Measurements from ENCODE around the gene CCDC91.
"Not testable (repeated sequence)": the region's sequence is repeated elsewhere in the genome, so short reads cannot be mapped to it uniquely, and the experiment has no call there.

The CCDC91 gene

DNA sequence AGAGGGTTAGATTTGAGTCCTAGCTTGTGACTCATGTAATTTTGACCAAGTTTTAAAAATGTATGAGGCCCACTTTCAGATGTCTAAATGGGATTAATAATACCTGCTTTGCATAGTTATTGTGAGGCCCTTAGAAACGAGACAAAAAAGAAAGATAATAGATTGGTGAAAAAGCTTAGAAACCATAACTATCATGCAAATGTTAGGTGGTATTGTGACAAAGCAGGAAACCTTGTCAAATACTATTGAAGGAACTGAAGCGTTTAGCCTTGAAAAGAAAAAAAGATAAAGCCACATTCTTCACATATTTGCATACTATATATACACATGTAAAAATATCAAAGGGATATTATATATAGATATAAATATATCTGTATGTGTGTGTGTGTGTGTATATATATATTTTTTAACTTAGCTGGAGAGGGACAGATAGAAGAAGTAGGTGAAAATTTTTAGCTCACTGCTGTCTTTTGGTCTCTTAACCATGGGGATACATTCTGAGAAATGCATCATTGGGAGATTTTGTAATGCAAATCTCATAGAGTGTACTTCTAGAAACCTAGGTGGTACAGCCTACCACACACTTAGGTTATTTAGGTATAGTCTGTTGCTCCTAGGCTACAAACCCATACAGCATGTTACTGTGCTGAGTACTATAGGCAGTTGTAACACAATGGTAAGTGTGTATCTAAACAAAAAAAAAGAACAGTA is 270.3 kb downstream of the CCDC91 start:
- Histone ChIP-seq H3K27me3 (ENCODE audit: low read depth, low read length) (no peaks in the 10 kb centered on the region), H3K27ac (ENCODE audit: low read length) (no peak overlapping the region), H3K4me3 (ENCODE audit: low read depth in 1 of 2, low read length in 2 of 2) (no peak overlapping the region), H3K9me3 (ENCODE audit: control insufficient read depth in 1 of 2, low read length in 2 of 2) (no peaks in the 10 kb centered on the region), H3K4me1 (ENCODE audit: control insufficient read depth in 1 of 2, insufficient read depth in 2 of 2, low read length in 2 of 2) (no peaks in the 10 kb centered on the region), H3K36me3 (ENCODE audit: control insufficient read depth in 1 of 2, insufficient read depth in 2 of 2, low read length in 2 of 2) (peaks cover 0 to 4% of the 10 kb centered on the region in 2 donors)

DNA sequence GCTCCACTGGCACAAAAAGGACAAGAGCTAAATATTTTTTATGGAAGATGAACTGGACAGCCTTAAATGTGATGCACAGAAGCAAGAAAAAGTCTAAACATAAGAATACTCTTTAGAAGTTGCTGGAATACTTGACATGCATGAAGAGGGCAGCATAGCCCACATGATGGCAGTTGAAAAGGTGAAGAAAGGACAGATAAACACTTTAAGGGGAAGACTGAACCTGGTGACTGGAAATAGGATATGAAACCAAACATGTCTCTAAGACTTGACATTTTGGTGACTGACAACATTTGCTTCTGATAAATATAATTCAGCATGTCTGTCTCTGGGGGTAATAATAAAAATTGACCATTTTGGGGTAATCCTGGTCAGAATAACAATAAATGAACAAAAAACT is 273.1 kb downstream of the CCDC91 start:
- Histone ChIP-seq H3K36me3 (ENCODE audit: control insufficient read depth in 1 of 2, insufficient read depth in 2 of 2, low read length in 2 of 2) (peaks cover 0 to 4% of the 10 kb centered on the region in 2 donors), H3K4me3 (ENCODE audit: low read depth in 1 of 2, low read length in 2 of 2) (no peak overlapping the region), H3K9me3 (ENCODE audit: control insufficient read depth in 1 of 2, low read length in 2 of 2) (no peaks in the 10 kb centered on the region), H3K27ac (ENCODE audit: low read length) (no peak overlapping the region), H3K4me1 (ENCODE audit: control insufficient read depth in 1 of 2, insufficient read depth in 2 of 2, low read length in 2 of 2) (no peaks in the 10 kb centered on the region), H3K27me3 (ENCODE audit: low read depth, low read length) (no peaks in the 10 kb centered on the region)

DNA sequence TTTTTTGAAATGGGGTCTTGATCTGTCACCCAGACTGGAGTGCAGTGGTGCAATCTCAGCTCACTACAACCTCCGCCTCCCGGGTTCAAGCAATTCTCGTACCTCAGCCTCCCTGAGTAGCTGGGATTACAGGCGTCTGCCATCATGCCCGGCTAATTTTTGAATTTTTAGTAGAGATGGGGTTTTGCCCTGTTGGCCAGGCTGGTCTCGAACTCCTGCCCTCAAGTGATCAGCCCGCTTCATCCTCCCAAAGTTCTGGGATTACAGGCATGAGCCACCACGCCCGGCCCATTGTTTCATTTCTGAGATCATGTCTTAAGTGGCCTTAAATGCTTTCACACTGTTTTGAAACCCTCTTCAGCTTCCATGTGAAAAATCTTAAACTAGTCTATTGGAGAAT is 281.5 kb downstream of the CCDC91 start:
- H3K4me1 ChIP-seq (ENCODE audit: control insufficient read depth in 1 of 2, insufficient read depth in 2 of 2, low read length in 2 of 2); H3K9me3 ChIP-seq (ENCODE audit: control insufficient read depth in 1 of 2, low read length in 2 of 2); H3K4me3 ChIP-seq (ENCODE audit: low read depth in 1 of 2, low read length in 2 of 2); H3K27ac ChIP-seq (ENCODE audit: low read length); H3K36me3 ChIP-seq (ENCODE audit: control insufficient read depth in 1 of 2, insufficient read depth in 2 of 2, low read length in 2 of 2); H3K27me3 ChIP-seq (ENCODE audit: low read depth, low read length): not testable (repeated sequence)

DNA sequence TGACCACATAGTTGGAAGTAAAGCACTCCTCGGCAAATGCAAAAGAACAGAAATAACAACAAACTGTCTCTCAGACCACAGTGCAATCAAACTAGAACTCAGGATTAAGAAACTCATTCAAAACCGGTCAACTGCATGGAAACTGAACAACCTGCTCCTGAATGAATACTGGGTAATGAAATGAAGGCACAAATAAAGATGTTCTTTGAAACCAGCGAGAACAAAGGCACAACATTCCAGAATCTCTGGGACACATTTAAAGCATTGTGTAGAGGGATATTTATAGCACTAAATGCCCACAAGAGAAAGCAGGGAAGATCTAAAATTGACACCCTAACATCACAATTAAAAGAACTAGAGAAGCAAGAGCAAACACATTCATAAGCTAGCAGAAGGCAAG is 285.9 kb downstream of the CCDC91 start:
- not testable (repeated sequence) for H3K36me3 ChIP-seq (ENCODE audit: control insufficient read depth in 1 of 2, insufficient read depth in 2 of 2, low read length in 2 of 2); H3K27me3 ChIP-seq (ENCODE audit: low read depth, low read length); H3K4me3 ChIP-seq (ENCODE audit: low read depth in 1 of 2, low read length in 2 of 2); H3K9me3 ChIP-seq (ENCODE audit: control insufficient read depth in 1 of 2, low read length in 2 of 2); H3K27ac ChIP-seq (ENCODE audit: low read length); H3K4me1 ChIP-seq (ENCODE audit: control insufficient read depth in 1 of 2, insufficient read depth in 2 of 2, low read length in 2 of 2)

DNA sequence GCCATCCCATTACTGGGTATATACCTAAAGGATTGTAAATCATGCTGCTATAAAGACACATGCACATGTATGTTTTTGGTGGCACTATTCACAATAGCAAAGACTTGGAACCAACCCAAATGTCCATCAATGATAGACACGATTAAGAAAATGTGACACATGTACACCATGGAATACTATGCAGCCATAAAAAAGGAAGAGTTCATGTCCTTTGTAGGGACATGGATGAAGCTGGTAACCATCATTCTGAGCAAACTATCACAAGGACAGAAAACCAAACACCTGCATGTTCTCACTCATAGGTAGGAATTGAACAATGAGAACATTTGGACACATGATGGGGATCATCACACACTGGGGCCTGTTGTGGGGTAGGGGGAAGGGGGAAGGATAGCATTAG is 288.8 kb downstream of the CCDC91 start:
- H3K4me3 ChIP-seq (ENCODE audit: low read depth in 1 of 2, low read length in 2 of 2); H3K9me3 ChIP-seq (ENCODE audit: control insufficient read depth in 1 of 2, low read length in 2 of 2); H3K4me1 ChIP-seq (ENCODE audit: control insufficient read depth in 1 of 2, insufficient read depth in 2 of 2, low read length in 2 of 2); H3K27me3 ChIP-seq (ENCODE audit: low read depth, low read length); H3K27ac ChIP-seq (ENCODE audit: low read length); H3K36me3 ChIP-seq (ENCODE audit: control insufficient read depth in 1 of 2, insufficient read depth in 2 of 2, low read length in 2 of 2): not testable (repeated sequence)

DNA sequence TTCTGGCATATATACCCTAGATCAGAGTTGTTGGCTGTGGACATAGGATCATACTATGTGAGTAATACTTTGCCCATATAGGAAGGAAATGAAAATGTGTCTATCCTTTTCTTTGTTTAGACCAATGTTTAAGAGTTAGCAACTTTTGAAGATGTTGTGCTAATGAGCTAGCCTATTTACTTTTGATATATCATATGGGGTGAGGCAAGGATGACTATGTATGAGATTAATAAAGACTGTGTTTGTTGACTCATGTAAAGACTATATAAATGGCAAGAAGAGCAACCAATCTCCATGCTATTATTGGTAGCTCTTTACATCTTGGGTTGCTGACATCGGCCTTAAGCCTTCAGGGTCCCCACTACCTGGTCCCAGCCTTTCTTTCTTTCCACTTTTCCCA is 289.4 kb downstream of the CCDC91 start:
- Histone ChIP-seq H3K27me3 (ENCODE audit: low read depth, low read length) (no peaks in the 10 kb centered on the region), H3K4me1 (ENCODE audit: control insufficient read depth in 1 of 2, insufficient read depth in 2 of 2, low read length in 2 of 2) (no peaks in the 10 kb centered on the region), H3K4me3 (ENCODE audit: low read depth in 1 of 2, low read length in 2 of 2) (no peak overlapping the region), H3K36me3 (ENCODE audit: control insufficient read depth in 1 of 2, insufficient read depth in 2 of 2, low read length in 2 of 2) (no peaks in the 10 kb centered on the region), H3K27ac (ENCODE audit: low read length) (no peak overlapping the region), H3K9me3 (ENCODE audit: control insufficient read depth in 1 of 2, low read length in 2 of 2) (peaks cover 0 to 4% of the 10 kb centered on the region in 2 donors)

DNA sequence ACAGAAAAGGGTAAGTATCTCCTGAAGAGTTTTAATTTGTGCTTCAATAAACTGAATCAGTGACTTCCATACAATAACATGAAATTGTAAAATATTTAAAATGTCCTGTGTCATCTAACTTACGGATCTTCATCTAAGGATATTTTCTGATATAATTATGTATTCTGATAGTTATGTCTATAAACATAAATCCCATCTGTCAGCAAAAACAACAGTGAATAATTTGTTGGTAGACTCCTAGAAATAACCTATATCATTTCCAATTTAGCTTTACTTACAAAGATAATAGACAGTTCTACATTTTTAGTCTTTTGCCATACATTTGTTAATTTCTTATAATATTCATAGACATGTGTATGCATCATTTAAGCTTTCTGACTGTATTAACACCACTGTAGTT is 293.9 kb downstream of the CCDC91 start:
- Histone ChIP-seq H3K4me3 (ENCODE audit: low read depth in 1 of 2, low read length in 2 of 2) (no peak overlapping the region), H3K9me3 (ENCODE audit: control insufficient read depth in 1 of 2, low read length in 2 of 2) (no peaks in the 10 kb centered on the region), H3K27ac (ENCODE audit: low read length) (no peak overlapping the region), H3K4me1 (ENCODE audit: control insufficient read depth in 1 of 2, insufficient read depth in 2 of 2, low read length in 2 of 2) (peaks cover 0 to 3% of the 10 kb centered on the region in 2 donors), H3K27me3 (ENCODE audit: low read depth, low read length) (no peaks in the 10 kb centered on the region), H3K36me3 (ENCODE audit: control insufficient read depth in 1 of 2, insufficient read depth in 2 of 2, low read length in 2 of 2) (no peaks in the 10 kb centered on the region)

DNA sequence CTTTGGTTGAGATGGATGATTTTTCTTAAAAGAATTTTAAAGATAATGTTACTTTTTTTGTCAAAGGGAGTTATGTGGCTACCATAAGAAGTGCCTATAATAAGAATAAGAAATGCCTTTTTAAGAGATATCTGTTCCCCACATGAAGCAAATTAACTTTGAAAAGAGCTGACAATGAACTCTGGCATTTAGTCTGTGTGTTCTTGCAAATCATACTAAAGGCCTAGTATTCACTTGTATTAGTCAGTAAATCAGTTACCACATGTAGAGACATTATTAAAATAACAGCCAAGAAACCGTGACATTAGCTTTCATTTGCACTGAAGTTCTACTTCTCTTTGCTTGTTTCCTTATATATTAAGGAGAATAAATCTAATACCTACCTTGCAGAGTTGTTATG is 296.3 kb downstream of the CCDC91 start:
- Histone ChIP-seq H3K27ac (ENCODE audit: low read length) (no peak overlapping the region), H3K4me1 (ENCODE audit: control insufficient read depth in 1 of 2, insufficient read depth in 2 of 2, low read length in 2 of 2) (peaks cover 0 to 3% of the 10 kb centered on the region in 2 donors), H3K27me3 (ENCODE audit: low read depth, low read length) (no peaks in the 10 kb centered on the region), H3K36me3 (ENCODE audit: control insufficient read depth in 1 of 2, insufficient read depth in 2 of 2, low read length in 2 of 2) (no peaks in the 10 kb centered on the region), H3K4me3 (ENCODE audit: low read depth in 1 of 2, low read length in 2 of 2) (no peak overlapping the region), H3K9me3 (ENCODE audit: control insufficient read depth in 1 of 2, low read length in 2 of 2) (no peaks in the 10 kb centered on the region)

DNA sequence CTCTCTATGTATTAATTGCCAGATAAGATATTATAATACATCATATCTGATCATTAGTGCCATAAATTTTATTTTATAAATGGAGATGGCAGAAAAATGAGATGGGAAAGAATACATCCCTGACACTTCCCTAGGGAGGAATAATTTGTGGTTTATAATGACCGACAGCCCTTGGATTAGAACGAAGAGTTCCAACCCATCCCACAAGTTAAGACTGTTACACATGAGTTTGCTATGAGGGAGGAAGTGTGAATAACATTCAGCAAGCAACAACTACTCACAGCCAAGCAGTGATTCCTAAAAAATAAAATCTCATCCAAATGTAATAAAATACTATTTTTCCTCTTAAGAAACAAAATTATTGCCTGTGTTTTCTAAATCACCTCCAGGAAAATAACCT is 299.0 kb downstream of the CCDC91 start:
- Histone ChIP-seq H3K36me3 (ENCODE audit: control insufficient read depth in 1 of 2, insufficient read depth in 2 of 2, low read length in 2 of 2) (no peaks in the 10 kb centered on the region), H3K27me3 (ENCODE audit: low read depth, low read length) (no peaks in the 10 kb centered on the region), H3K9me3 (ENCODE audit: control insufficient read depth in 1 of 2, low read length in 2 of 2) (no peaks in the 10 kb centered on the region), H3K4me1 (ENCODE audit: control insufficient read depth in 1 of 2, insufficient read depth in 2 of 2, low read length in 2 of 2) (peaks cover 0 to 3% of the 10 kb centered on the region in 2 donors), H3K27ac (ENCODE audit: low read length) (no peak overlapping the region), H3K4me3 (ENCODE audit: low read depth in 1 of 2, low read length in 2 of 2) (no peak overlapping the region)

DNA sequence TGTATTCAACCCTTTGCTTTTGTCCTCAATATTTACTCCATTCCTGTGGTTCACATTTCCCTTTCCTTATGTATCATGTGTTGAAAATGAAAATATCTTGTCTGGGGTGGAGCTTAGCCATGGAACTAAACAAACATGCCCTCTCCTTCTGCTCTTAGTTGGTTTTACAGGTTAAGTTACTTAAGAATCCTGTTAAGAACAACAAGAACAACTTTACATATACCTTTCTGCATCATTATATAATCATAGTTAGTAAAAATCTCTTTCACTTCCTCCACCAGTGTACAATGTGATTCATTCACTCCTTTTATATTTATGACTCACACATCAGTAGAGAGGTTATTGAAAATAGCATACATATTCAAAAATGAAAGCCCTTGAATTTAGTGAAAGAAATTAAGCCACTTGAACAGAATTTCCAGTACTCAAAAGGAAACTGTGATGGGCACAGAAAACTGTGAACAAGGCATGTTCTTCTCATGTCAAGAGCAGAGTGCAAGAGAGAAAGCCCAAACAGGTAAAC is 307.7 kb downstream of the CCDC91 start:
- Histone ChIP-seq H3K36me3 (ENCODE audit: control insufficient read depth in 1 of 2, insufficient read depth in 2 of 2, low read length in 2 of 2) (no peaks in the 10 kb centered on the region), H3K4me1 (ENCODE audit: control insufficient read depth in 1 of 2, insufficient read depth in 2 of 2, low read length in 2 of 2) (no peaks in the 10 kb centered on the region), H3K27ac (ENCODE audit: low read length) (no peak overlapping the region), H3K27me3 (ENCODE audit: low read depth, low read length) (no peaks in the 10 kb centered on the region), H3K4me3 (ENCODE audit: low read depth in 1 of 2, low read length in 2 of 2) (no peak overlapping the region), H3K9me3 (ENCODE audit: control insufficient read depth in 1 of 2, low read length in 2 of 2) (no peaks in the 10 kb centered on the region)

DNA sequence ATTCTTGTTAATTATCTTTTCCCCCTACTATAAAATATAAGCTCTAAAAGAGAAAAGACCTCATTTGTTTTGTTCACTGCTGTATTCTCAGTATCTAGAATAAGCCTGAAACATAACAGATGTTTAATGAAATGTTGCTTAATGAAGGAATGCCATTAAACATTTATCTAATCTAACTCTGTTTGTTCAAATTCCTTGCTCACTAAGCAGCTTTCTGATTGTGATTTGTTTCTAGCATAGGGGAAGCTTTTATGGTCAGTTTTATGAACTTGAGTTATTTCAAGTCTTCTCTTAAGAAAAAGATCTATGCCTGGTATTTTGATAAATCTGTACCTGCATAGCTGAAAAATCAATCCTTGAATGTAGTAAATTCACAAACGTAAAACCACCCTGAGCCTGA is 308.6 kb downstream of the CCDC91 start:
- Histone ChIP-seq H3K36me3 (ENCODE audit: control insufficient read depth in 1 of 2, insufficient read depth in 2 of 2, low read length in 2 of 2) (no peaks in the 10 kb centered on the region), H3K27ac (ENCODE audit: low read length) (no peak overlapping the region), H3K4me3 (ENCODE audit: low read depth in 1 of 2, low read length in 2 of 2) (no peak overlapping the region), H3K4me1 (ENCODE audit: control insufficient read depth in 1 of 2, insufficient read depth in 2 of 2, low read length in 2 of 2) (no peaks in the 10 kb centered on the region), H3K9me3 (ENCODE audit: control insufficient read depth in 1 of 2, low read length in 2 of 2) (no peaks in the 10 kb centered on the region), H3K27me3 (ENCODE audit: low read depth, low read length) (no peaks in the 10 kb centered on the region)

DNA sequence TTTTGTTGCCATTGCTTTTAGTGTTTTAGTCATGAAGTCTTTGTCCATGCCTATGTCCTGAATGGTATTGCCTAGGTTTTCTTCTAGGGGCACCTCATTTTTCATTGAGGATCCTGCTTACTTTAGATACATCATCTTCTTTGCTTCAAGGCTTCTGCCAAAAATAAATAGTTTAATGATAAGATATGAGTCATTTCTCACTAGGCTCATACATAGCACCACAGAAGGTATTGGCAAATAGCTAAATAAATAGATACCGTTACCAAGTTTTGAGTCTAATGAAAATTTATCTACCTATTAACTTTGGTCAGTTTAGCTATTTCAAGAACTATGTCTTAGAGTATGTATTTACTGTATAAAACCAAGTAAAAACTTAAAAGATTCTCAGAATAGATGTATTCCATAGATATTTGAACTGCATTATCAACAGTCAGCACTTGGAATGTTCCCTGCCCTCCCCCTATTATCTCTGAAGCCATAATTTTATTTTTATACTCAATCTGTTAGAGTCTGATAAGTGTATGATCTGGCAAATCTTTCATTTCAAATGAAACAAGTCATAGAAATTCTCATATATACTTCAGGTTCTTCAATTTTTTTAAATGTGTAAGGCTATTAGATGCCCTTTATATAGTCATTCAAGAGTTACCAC is 310.2 kb downstream of the CCDC91 start:
- no peaks in the 10 kb centered on the region for H3K9me3 ChIP-seq (ENCODE audit: control insufficient read depth in 1 of 2, low read length in 2 of 2)

More for the DNA sequence above, 310.2 kb downstream of the CCDC91 start:
- no peaks in the 10 kb centered on the region for H3K27me3 ChIP-seq (ENCODE audit: low read depth, low read length)
- H3K4me3 ChIP-seq (ENCODE audit: low read depth in 1 of 2, low read length in 2 of 2): no peak overlapping the region
- no peak overlapping the region for H3K27ac ChIP-seq (ENCODE audit: low read length)
- no peaks in the 10 kb centered on the region for H3K4me1 ChIP-seq (ENCODE audit: control insufficient read depth in 1 of 2, insufficient read depth in 2 of 2, low read length in 2 of 2)
- no peaks in the 10 kb centered on the region for H3K36me3 ChIP-seq (ENCODE audit: control insufficient read depth in 1 of 2, insufficient read depth in 2 of 2, low read length in 2 of 2)
